HepG2 (cell line): ENCODE data around the gene MRPL14. TPM values are rescaled to one million over a fixed set of nuclear protein-coding genes. Genes with fewer than 3 reads are reported as not detected.

Experiments
- ASH2L ChIP-seq: fragments of 300-600, 200-600 bp; sonication (generic); IDR thresholded peaks from 2 replicates; pipeline ENCODE4 v1.7.0; 2017; ENCODE audit warnings: low read depth, mild to moderate bottlenecking, moderate library complexity, mixed read lengths, low read length; ENCODE audit not compliant: insufficient read length
- CCDC6 ChIP-seq: sonication (generic); formaldehyde crosslinking; IDR thresholded peaks from 2 replicates; pipeline ENCODE4 v1.8.1; 2022; ENCODE audit warnings: mild to moderate bottlenecking, missing genetic modification reagents, moderate library complexity
- CEBPG ChIP-seq: IDR thresholded peaks from 2 replicates; pipeline ENCODE4 v1.6.1; 2016
- DBP ChIP-seq: sonication (generic); formaldehyde crosslinking; IDR thresholded peaks from 2 replicates; pipeline ENCODE4 v1.4.0; 2020; ENCODE audit warnings: missing genetic modification reagents; ENCODE audit errors: not compliant biosample characterization
- DZIP1 ChIP-seq: sonication (generic); formaldehyde crosslinking; IDR thresholded peaks from 2 replicates; pipeline ENCODE4 v1.5.0; 2020; ENCODE audit warnings: mild to moderate bottlenecking, missing genetic modification reagents
- IKZF1 ChIP-seq: fragments of 450-650 bp; IDR thresholded peaks from 2 replicates; pipeline ENCODE4 v1.7.1; 2016
- KMT2A ChIP-seq: sonication (generic); formaldehyde crosslinking; IDR thresholded peaks from 2 replicates; pipeline ENCODE4 v1.4.0; 2020; ENCODE audit warnings: missing genetic modification reagents
- MED1 ChIP-seq: sonication (generic); formaldehyde crosslinking; IDR thresholded peaks from 2 replicates; pipeline ENCODE4 v1.4.0; 2020; ENCODE audit warnings: missing genetic modification reagents
- RBM22 ChIP-seq: fragments of 200-400 bp; formaldehyde crosslinking; optimal IDR thresholded peaks from 2 replicates; pipeline ENCODE3; 2017; ENCODE audit warnings: mild to moderate bottlenecking, low read length, moderate library complexity
- RXRA ChIP-seq: sonication (generic); formaldehyde crosslinking; IDR thresholded peaks from 2 replicates; pipeline ENCODE4 v1.5.1; 2020; ENCODE audit warnings: missing genetic modification reagents
- SMAD1 ChIP-seq: sonication (generic); formaldehyde crosslinking; IDR thresholded peaks from 2 replicates; pipeline ENCODE4 v1.4.0; 2020; ENCODE audit warnings: missing genetic modification reagents, low read depth, mild to moderate bottlenecking, borderline replicate concordance
- SP140L ChIP-seq: sonication (generic); formaldehyde crosslinking; IDR thresholded peaks from 2 replicates; pipeline ENCODE4 v1.4.0; 2020; ENCODE audit warnings: missing genetic modification reagents, borderline replicate concordance
- ZNF253 ChIP-seq: sonication (generic); formaldehyde crosslinking; IDR thresholded peaks from 2 replicates; pipeline ENCODE4 v1.8.0; 2022; ENCODE audit warnings: mild to moderate bottlenecking, missing genetic modification reagents, borderline replicate concordance
- ZNF263 ChIP-seq: sonication (generic); formaldehyde crosslinking; IDR thresholded peaks from 2 replicates; pipeline ENCODE4 v1.4.0; 2020; ENCODE audit warnings: missing genetic modification reagents
- ZNF33B ChIP-seq: sonication (generic); formaldehyde crosslinking; IDR thresholded peaks from 2 replicates; pipeline ENCODE4 v1.5.1; 2020; ENCODE audit warnings: mild to moderate bottlenecking, missing genetic modification reagents
- ZNF546 ChIP-seq: sonication (generic); formaldehyde crosslinking; conservative IDR thresholded peaks from 2 replicates; pipeline ENCODE4 v1.8.1; 2023; ENCODE audit warnings: mild to moderate bottlenecking, missing genetic modification reagents
- ZNF619 ChIP-seq: sonication (generic); formaldehyde crosslinking; IDR thresholded peaks from 2 replicates; pipeline ENCODE4 v1.4.0; 2020; ENCODE audit warnings: mild to moderate bottlenecking, missing genetic modification reagents
- ZSCAN22 ChIP-seq: sonication (generic); formaldehyde crosslinking; IDR thresholded peaks from 2 replicates; pipeline ENCODE4 v1.4.0; 2020; ENCODE audit warnings: mild to moderate bottlenecking, missing genetic modification reagents
- polyA plus RNA-seq, 8 experiments: library from polyadenylated mRNA; depleted of rRNA in 3 of 8; stranded (reverse) in 7 of 8; unstranded in 1 of 8; fragments of >200 nt; fragmentation: Illumina TruSeq in 4 of 8; extraction: Trizol in 4 of 8; gene quantifications; 2 replicates each; pipeline versions ENCODE4 v1.2.1 to v1.2.3, GENCODE V29; 2011 to 2016; ENCODE audit warnings: low read depth in 4 of 8, missing spikeins in 1 of 8, mixed read lengths in 1 of 8; ENCODE audit not compliant: insufficient read depth in 1 of 8
- total RNA-seq, 5 experiments: library from RNA; depleted of rRNA; stranded (reverse); fragments of >200 nt; fragmentation: Illumina TruSeq; extraction: Trizol; gene quantifications; 2 replicates each; pipeline ENCODE4 v1.2.3, GENCODE V29; 2016; ENCODE audit warnings: low read depth in 1 of 5
- TF ChIP-seq, protein P1 (sequence below): sonication (generic); formaldehyde crosslinking; IDR thresholded peaks from 2 replicates; pipeline ENCODE4 v1.8.1; 2022; ENCODE audit warnings: mild to moderate bottlenecking, missing genetic modification reagents
- TF ChIP-seq, protein P2 (sequence below): sonication (generic); formaldehyde crosslinking; IDR thresholded peaks from 2 replicates; pipeline ENCODE4 v1.8.0; 2022; ENCODE audit warnings: missing genetic modification reagents, mild to moderate bottlenecking, moderate library complexity, borderline replicate concordance
- TF ChIP-seq, protein P3 (sequence below): sonication (generic); formaldehyde crosslinking; conservative IDR thresholded peaks from 2 replicates; pipeline ENCODE4 v1.4.0; 2020; ENCODE audit warnings: mild to moderate bottlenecking, missing genetic modification reagents, moderate library complexity

Gene MRPL14
- total and polyA plus RNA-seq, 2 of the 13 experiments (the other 11 are each of a cell fraction or from before 2014, with no cell fraction given), result 157 to 178 TPM

GRCh38 chr6:44074439-44074812, 52.8 kb downstream of the MRPL14 start (continued):
- TF ChIP-seq ZNF33B (CRISPR knock-in tag) (peak; percentile 1; the same call in 1 of the 2 replicates), RBM22 (no peak), RXRA (peak; percentile 30; the same call in 1 of the 2 replicates), CCDC6 (CRISPR knock-in tag) (no peak), ZNF619 (CRISPR knock-in tag) (no peak; the same call in 1 of the 2 replicates), KMT2A (peak; percentile 28; the same call in 1 of the 2 replicates), ASH2L (no peak), DZIP1 (CRISPR knock-in tag) (no peak), CEBPG (peak; percentile 47), MED1 (peak; percentile 90), DBP (CRISPR knock-in tag) (no peak), ZNF263 (CRISPR knock-in tag) (peak; percentile 67; the same call in 1 of the 2 replicates), SP140L (peak; percentile 92; the same call in 1 of the 2 replicates), ZNF253 (CRISPR knock-in tag) (no peak), ZNF546 (no peak), SMAD1 (CRISPR knock-in tag) (no peak), IKZF1 (no peak), ZSCAN22 (peak; percentile 17; the same call in 1 of the 2 replicates)
- TF ChIP-seq, protein P1, sequence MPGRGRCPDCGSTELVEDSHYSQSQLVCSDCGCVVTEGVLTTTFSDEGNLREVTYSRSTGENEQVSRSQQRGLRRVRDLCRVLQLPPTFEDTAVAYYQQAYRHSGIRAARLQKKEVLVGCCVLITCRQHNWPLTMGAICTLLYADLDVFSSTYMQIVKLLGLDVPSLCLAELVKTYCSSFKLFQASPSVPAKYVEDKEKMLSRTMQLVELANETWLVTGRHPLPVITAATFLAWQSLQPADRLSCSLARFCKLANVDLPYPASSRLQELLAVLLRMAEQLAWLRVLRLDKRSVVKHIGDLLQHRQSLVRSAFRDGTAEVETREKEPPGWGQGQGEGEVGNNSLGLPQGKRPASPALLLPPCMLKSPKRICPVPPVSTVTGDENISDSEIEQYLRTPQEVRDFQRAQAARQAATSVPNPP, result no peak
- TF ChIP-seq, protein P2, sequence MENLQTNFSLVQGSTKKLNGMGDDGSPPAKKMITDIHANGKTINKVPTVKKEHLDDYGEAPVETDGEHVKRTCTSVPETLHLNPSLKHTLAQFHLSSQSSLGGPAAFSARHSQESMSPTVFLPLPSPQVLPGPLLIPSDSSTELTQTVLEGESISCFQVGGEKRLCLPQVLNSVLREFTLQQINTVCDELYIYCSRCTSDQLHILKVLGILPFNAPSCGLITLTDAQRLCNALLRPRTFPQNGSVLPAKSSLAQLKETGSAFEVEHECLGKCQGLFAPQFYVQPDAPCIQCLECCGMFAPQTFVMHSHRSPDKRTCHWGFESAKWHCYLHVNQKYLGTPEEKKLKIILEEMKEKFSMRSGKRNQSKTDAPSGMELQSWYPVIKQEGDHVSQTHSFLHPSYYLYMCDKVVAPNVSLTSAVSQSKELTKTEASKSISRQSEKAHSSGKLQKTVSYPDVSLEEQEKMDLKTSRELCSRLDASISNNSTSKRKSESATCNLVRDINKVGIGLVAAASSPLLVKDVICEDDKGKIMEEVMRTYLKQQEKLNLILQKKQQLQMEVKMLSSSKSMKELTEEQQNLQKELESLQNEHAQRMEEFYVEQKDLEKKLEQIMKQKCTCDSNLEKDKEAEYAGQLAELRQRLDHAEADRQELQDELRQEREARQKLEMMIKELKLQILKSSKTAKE (CRISPR knock-in tag), result peak; percentile 36; the same call in 1 of the 2 replicates
- TF ChIP-seq, protein P3, sequence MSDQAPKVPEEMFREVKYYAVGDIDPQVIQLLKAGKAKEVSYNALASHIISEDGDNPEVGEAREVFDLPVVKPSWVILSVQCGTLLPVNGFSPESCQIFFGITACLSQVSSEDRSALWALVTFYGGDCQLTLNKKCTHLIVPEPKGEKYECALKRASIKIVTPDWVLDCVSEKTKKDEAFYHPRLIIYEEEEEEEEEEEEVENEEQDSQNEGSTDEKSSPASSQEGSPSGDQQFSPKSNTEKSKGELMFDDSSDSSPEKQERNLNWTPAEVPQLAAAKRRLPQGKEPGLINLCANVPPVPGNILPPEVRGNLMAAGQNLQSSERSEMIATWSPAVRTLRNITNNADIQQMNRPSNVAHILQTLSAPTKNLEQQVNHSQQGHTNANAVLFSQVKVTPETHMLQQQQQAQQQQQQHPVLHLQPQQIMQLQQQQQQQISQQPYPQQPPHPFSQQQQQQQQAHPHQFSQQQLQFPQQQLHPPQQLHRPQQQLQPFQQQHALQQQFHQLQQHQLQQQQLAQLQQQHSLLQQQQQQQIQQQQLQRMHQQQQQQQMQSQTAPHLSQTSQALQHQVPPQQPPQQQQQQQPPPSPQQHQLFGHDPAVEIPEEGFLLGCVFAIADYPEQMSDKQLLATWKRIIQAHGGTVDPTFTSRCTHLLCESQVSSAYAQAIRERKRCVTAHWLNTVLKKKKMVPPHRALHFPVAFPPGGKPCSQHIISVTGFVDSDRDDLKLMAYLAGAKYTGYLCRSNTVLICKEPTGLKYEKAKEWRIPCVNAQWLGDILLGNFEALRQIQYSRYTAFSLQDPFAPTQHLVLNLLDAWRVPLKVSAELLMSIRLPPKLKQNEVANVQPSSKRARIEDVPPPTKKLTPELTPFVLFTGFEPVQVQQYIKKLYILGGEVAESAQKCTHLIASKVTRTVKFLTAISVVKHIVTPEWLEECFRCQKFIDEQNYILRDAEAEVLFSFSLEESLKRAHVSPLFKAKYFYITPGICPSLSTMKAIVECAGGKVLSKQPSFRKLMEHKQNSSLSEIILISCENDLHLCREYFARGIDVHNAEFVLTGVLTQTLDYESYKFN, result no peak
